SHP77 (cell line): ENCODE measurements around the gene MINDY3.

ENCODE experiments used
- DNase-seq, 2 experiments: peaks; one replicate each; lab custom pipeline; 2025; lab: John Stamatoyannopoulos, UW

MINDY3 gene

GRCh38 chr10:15738270-15738925 is 121.9 kb downstream of the MINDY3 start:
- DNase-seq, result no peak

DNA sequence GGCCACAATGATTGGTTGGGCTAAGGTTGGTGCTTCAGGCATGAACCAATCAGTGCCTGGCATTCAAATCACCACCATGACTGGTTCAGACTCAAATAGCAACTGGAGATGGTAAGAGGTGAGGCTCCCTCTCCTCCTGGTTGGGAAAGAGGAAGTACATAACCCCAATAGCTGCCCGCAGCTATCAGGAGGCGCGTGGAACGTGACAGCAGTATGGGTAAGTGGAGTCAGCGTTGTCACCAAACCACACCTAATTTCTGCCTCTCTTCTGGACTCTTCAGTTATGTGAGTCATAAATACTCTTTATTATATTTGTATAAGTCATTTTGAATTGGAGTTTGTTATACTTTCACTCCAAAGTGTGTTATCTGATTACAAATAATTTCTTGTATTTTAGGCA is 122.7 kb downstream of the MINDY3 start:
- no peak for DNase-seq

- no peak for DNase-seq
Measured at GRCh38 chr10:15735763-15736162, 124.5 kb downstream of the MINDY3 start.

GRCh38 chr10:15730341-15730740 is 130.0 kb downstream of the MINDY3 start:
- no peak for DNase-seq

DNA sequence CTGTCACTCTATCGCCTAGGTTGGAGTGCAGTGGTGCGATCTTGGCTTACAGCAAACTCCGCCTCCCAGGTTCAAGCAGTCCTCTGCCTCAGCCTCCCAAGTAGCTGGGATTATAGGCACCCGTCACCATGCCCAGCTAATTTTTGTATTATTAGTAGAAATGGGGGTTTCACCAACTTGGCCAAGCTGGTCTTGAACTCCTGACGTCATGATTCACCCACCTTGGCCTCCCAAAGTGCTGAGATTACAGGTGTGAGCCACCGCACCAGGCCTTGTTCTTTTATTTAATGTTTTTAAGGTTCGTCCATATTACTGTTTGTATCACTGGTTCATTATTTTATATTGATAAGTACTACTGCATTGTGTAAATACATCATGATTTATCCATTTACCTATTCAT is 130.4 kb downstream of the MINDY3 start:
- no peak for DNase-seq
